Activated naive CD8-positive, alpha-beta T cell (primary cell): ENCODE results near the gene CD200R1.
A peak's percentile ranks its signal among the peaks of the same experiment; 100 is the strongest.
"Not testable (repeated sequence)": the region's sequence is repeated elsewhere in the genome, so short reads cannot be mapped to it uniquely, and the experiment has no call there.

Experiments
- H3K27ac Mint-ChIP-seq: one replicate; pipeline ENCODE4 v1.8.0; 2021; ENCODE audit warnings: mixed read lengths
- H3K27me3 Mint-ChIP-seq: one replicate; pipeline ENCODE4 v1.8.0; 2021; ENCODE audit warnings: mixed read lengths
- H3K36me3 Mint-ChIP-seq: one replicate; pipeline ENCODE4 v1.8.0; 2021; ENCODE audit warnings: mixed read lengths
- H3K4me1 Mint-ChIP-seq: one replicate; pipeline ENCODE4 v1.8.0; 2021; ENCODE audit warnings: low read depth, mixed read lengths
- H3K4me3 Mint-ChIP-seq: one replicate; pipeline ENCODE4 v1.8.0; 2021; ENCODE audit warnings: mild to moderate bottlenecking, mixed read lengths
- H3K9me3 Mint-ChIP-seq: one replicate; pipeline ENCODE4 v1.8.0; 2021; ENCODE audit warnings: low read depth, mixed read lengths

The CD200R1 gene

GRCh38 chr3:112958811-112959560, 15.9 kb downstream of the CD200R1 start:
- peak overlapping the region; percentile 69 for H3K27ac Mint-ChIP-seq
- peaks cover 35% of the 10 kb centered on the region for H3K36me3 Mint-ChIP-seq
- peaks cover 30% of the 10 kb centered on the region for H3K4me1 Mint-ChIP-seq
- peaks cover 14% of the 10 kb centered on the region for H3K9me3 Mint-ChIP-seq
- H3K27me3 Mint-ChIP-seq: no peaks in the 10 kb centered on the region
- H3K4me3 Mint-ChIP-seq: peak overlapping the region; percentile 67

GRCh38 chr3:112956351-112956750, 18.6 kb downstream of the CD200R1 start:
- no peak overlapping the region for H3K27ac Mint-ChIP-seq
- H3K4me1 Mint-ChIP-seq: peaks cover 25% of the 10 kb centered on the region
- H3K9me3 Mint-ChIP-seq: peaks cover 9% of the 10 kb centered on the region
- no peaks in the 10 kb centered on the region for H3K27me3 Mint-ChIP-seq
- H3K36me3 Mint-ChIP-seq: peaks cover 24% of the 10 kb centered on the region
- H3K4me3 Mint-ChIP-seq: no peak overlapping the region

GRCh38 chr3:112948346-112948838, 26.5 kb downstream of the CD200R1 start:
- Mint-ChIP-seq H3K4me3 (no peak overlapping the region), H3K36me3 (peaks cover 38% of the 10 kb centered on the region), H3K27me3 (no peaks in the 10 kb centered on the region), H3K27ac (no peak overlapping the region), H3K9me3 (peaks cover 20% of the 10 kb centered on the region), H3K4me1 (peaks cover 24% of the 10 kb centered on the region)

- Mint-ChIP-seq H3K36me3 (peaks cover 37% of the 10 kb centered on the region), H3K4me3 (no peak overlapping the region), H3K27ac (no peak overlapping the region), H3K4me1 (peaks cover 31% of the 10 kb centered on the region), H3K27me3 (no peaks in the 10 kb centered on the region), H3K9me3 (peaks cover 11% of the 10 kb centered on the region)
Observed at GRCh38 chr3:112931736-112932521, 43.0 kb downstream of the CD200R1 start.

- Mint-ChIP-seq H3K4me1 (peaks cover 26% of the 10 kb centered on the region), H3K27me3 (no peaks in the 10 kb centered on the region), H3K9me3 (peaks cover 3% of the 10 kb centered on the region), H3K4me3 (no peak overlapping the region), H3K36me3 (peaks cover 32% of the 10 kb centered on the region), H3K27ac (no peak overlapping the region)
Observed at GRCh38 chr3:112930771-112931170, 44.1 kb downstream of the CD200R1 start.

GRCh38 chr3:112925969-112926368, 48.9 kb downstream of the CD200R1 start:
- H3K27ac Mint-ChIP-seq: no peak overlapping the region
- peaks cover 26% of the 10 kb centered on the region for H3K36me3 Mint-ChIP-seq
- H3K4me1 Mint-ChIP-seq: peaks cover 2% of the 10 kb centered on the region
- H3K4me3 Mint-ChIP-seq: no peak overlapping the region
- H3K9me3 Mint-ChIP-seq: no peaks in the 10 kb centered on the region
- H3K27me3 Mint-ChIP-seq: no peaks in the 10 kb centered on the region

- Mint-ChIP-seq H3K36me3 (peaks cover 26% of the 10 kb centered on the region), H3K4me1 (peaks cover 2% of the 10 kb centered on the region), H3K27ac (no peak overlapping the region), H3K9me3 (no peaks in the 10 kb centered on the region), H3K27me3 (no peaks in the 10 kb centered on the region), H3K4me3 (no peak overlapping the region)
Observed at GRCh38 chr3:112925560-112925959, 49.3 kb downstream of the CD200R1 start.

GRCh38 chr3:112919541-112919940, 55.4 kb downstream of the CD200R1 start:
- H3K27me3 Mint-ChIP-seq, H3K27ac Mint-ChIP-seq, H3K4me3 Mint-ChIP-seq, H3K4me1 Mint-ChIP-seq: not testable (repeated sequence)
- peaks cover 40% of the 10 kb centered on the region for H3K36me3 Mint-ChIP-seq
- peaks cover 19% of the 10 kb centered on the region for H3K9me3 Mint-ChIP-seq

- H3K4me3 Mint-ChIP-seq: no peak overlapping the region
- H3K36me3 Mint-ChIP-seq: peaks cover 33% of the 10 kb centered on the region
- H3K4me1 Mint-ChIP-seq: peaks cover 6% of the 10 kb centered on the region
- no peaks in the 10 kb centered on the region for H3K27me3 Mint-ChIP-seq
- peaks cover 12% of the 10 kb centered on the region for H3K9me3 Mint-ChIP-seq
- H3K27ac Mint-ChIP-seq: no peak overlapping the region
Observed at GRCh38 chr3:112908252-112908651, 66.7 kb downstream of the CD200R1 start.

GRCh38 chr3:112904786-112905185, 70.1 kb downstream of the CD200R1 start:
- Mint-ChIP-seq H3K4me1 (peaks cover 4% of the 10 kb centered on the region), H3K27ac (no peak overlapping the region), H3K27me3 (no peaks in the 10 kb centered on the region), H3K36me3 (peaks cover 10% of the 10 kb centered on the region), H3K9me3 (peaks cover 11% of the 10 kb centered on the region), H3K4me3 (no peak overlapping the region)

GRCh38 chr3:112900113-112900512, 74.8 kb downstream of the CD200R1 start:
- H3K4me1 Mint-ChIP-seq: no peaks in the 10 kb centered on the region
- H3K27ac Mint-ChIP-seq: no peak overlapping the region
- H3K36me3 Mint-ChIP-seq: peaks cover 11% of the 10 kb centered on the region
- H3K27me3 Mint-ChIP-seq: no peaks in the 10 kb centered on the region
- H3K4me3 Mint-ChIP-seq: no peak overlapping the region
- H3K9me3 Mint-ChIP-seq: peaks cover 11% of the 10 kb centered on the region

GRCh38 chr3:112897791-112898190, 77.1 kb downstream of the CD200R1 start:
- H3K27ac Mint-ChIP-seq: no peak overlapping the region
- peaks cover 2% of the 10 kb centered on the region for H3K36me3 Mint-ChIP-seq
- no peaks in the 10 kb centered on the region for H3K27me3 Mint-ChIP-seq
- H3K4me1 Mint-ChIP-seq: no peaks in the 10 kb centered on the region
- no peaks in the 10 kb centered on the region for H3K9me3 Mint-ChIP-seq
- no peak overlapping the region for H3K4me3 Mint-ChIP-seq

GRCh38 chr3:112894258-112894657, 80.6 kb downstream of the CD200R1 start:
- Mint-ChIP-seq H3K9me3 (no peaks in the 10 kb centered on the region), H3K27ac (no peak overlapping the region), H3K4me3 (no peak overlapping the region), H3K36me3 (peaks cover 6% of the 10 kb centered on the region), H3K27me3 (peaks cover 2% of the 10 kb centered on the region), H3K4me1 (no peaks in the 10 kb centered on the region)

GRCh38 chr3:112889357-112889756, 85.5 kb downstream of the CD200R1 start:
- Mint-ChIP-seq H3K36me3 (peaks cover 4% of the 10 kb centered on the region), H3K4me3 (no peak overlapping the region), H3K27me3 (peaks cover 4% of the 10 kb centered on the region)

GRCh38 chr3:112888381-112889085, 86.4 kb downstream of the CD200R1 start:
- H3K4me1 Mint-ChIP-seq: no peaks in the 10 kb centered on the region
- H3K27ac Mint-ChIP-seq: no peak overlapping the region
- H3K4me3 Mint-ChIP-seq: no peak overlapping the region
- H3K36me3 Mint-ChIP-seq: peaks cover 4% of the 10 kb centered on the region
- no peaks in the 10 kb centered on the region for H3K9me3 Mint-ChIP-seq
- H3K27me3 Mint-ChIP-seq: peaks cover 4% of the 10 kb centered on the region

More at GRCh38 chr3:112889357-112889756, 85.5 kb downstream of the CD200R1 start:
- Mint-ChIP-seq H3K4me1 (no peaks in the 10 kb centered on the region), H3K27ac (no peak overlapping the region), H3K9me3 (no peaks in the 10 kb centered on the region)
